ENCODE data around the gene HAUS7.

HAUS7 gene

GRCh38 chrX:153504445-153505016, 34.2 kb upstream of the HAUS7 start:
- Histone ChIP-seq H3K4me3 (replicated peaks; ENCODE audit: insufficient read depth, low read length) (no peak overlapping the region), H3K27ac (replicated peaks) (no peak overlapping the region), H3K27me3 (ENCODE audit: insufficient read depth, poor library complexity, severe bottlenecking) (no peaks in the 10 kb centered on the region)
- no peak for TF ChIP-seq SPI1 (IDR thresholded peaks at IDR 0.05; ENCODE audit: borderline replicate concordance, low read depth)
- TF ChIP-seq GABPA (IDR thresholded peaks at IDR 0.05; ENCODE audit: low read depth): no peak
- DNase-seq (ENCODE audit: low read depth in 1 of 2, low spot score in 1 of 2): no peak

- H3K27me3 ChIP-seq (ENCODE audit: insufficient read depth, poor library complexity, severe bottlenecking): no peaks in the 10 kb centered on the region
- TF ChIP-seq POLR2AphosphoS5 (IDR thresholded peaks at IDR 0.05; ENCODE audit: low read depth) (no peak), CTCF (IDR thresholded peaks at IDR 0.05; ENCODE audit: insufficient read depth, low read length) (no peak), REST (IDR thresholded peaks at IDR 0.05; ENCODE audit: insufficient replicate concordance, low read depth) (no peak), GABPA (IDR thresholded peaks at IDR 0.05; ENCODE audit: low read depth) (no peak), SPI1 (IDR thresholded peaks at IDR 0.05; ENCODE audit: borderline replicate concordance, low read depth) (no peak)
- DNase-seq (ENCODE audit: low read depth in 1 of 2, low spot score in 1 of 2): no peak
- H3K27ac ChIP-seq (replicated peaks): no peak overlapping the region
- no peak overlapping the region for H3K4me3 ChIP-seq (replicated peaks; ENCODE audit: insufficient read depth, low read length)
Observed at GRCh38 chrX:153502796-153503195, 32.4 kb upstream of the HAUS7 start.

- TF ChIP-seq SPI1 (IDR thresholded peaks at IDR 0.05; ENCODE audit: borderline replicate concordance, low read depth) (no peak), CTCF (IDR thresholded peaks at IDR 0.05; ENCODE audit: insufficient read depth, low read length) (no peak), GABPA (IDR thresholded peaks at IDR 0.05; ENCODE audit: low read depth) (no peak), REST (IDR thresholded peaks at IDR 0.05; ENCODE audit: insufficient replicate concordance, low read depth) (no peak), POLR2AphosphoS5 (IDR thresholded peaks at IDR 0.05; ENCODE audit: low read depth) (no peak)
- DNase-seq (ENCODE audit: low read depth in 1 of 2, low spot score in 1 of 2): no peak
- Histone ChIP-seq H3K27me3 (ENCODE audit: insufficient read depth, poor library complexity, severe bottlenecking) (no peaks in the 10 kb centered on the region), H3K27ac (replicated peaks) (no peak overlapping the region), H3K4me3 (replicated peaks; ENCODE audit: insufficient read depth, low read length) (no peak overlapping the region)
Observed at GRCh38 chrX:153502131-153502530, 31.8 kb upstream of the HAUS7 start.

GRCh38 chrX:153501530-153501929, 31.2 kb upstream of the HAUS7 start:
- Histone ChIP-seq H3K27me3 (ENCODE audit: insufficient read depth, poor library complexity, severe bottlenecking) (no peaks in the 10 kb centered on the region), H3K27ac (replicated peaks) (no peak overlapping the region), H3K4me3 (replicated peaks; ENCODE audit: insufficient read depth, low read length) (no peak overlapping the region)
- no peak for DNase-seq (ENCODE audit: low read depth in 1 of 2, low spot score in 1 of 2)
- TF ChIP-seq SPI1 (IDR thresholded peaks at IDR 0.05; ENCODE audit: borderline replicate concordance, low read depth) (no peak), CTCF (IDR thresholded peaks at IDR 0.05; ENCODE audit: insufficient read depth, low read length) (no peak)

Measured in HL-60 (cell line).